ENCODE results near the gene TMEM63A.

Gene TMEM63A

DNA sequence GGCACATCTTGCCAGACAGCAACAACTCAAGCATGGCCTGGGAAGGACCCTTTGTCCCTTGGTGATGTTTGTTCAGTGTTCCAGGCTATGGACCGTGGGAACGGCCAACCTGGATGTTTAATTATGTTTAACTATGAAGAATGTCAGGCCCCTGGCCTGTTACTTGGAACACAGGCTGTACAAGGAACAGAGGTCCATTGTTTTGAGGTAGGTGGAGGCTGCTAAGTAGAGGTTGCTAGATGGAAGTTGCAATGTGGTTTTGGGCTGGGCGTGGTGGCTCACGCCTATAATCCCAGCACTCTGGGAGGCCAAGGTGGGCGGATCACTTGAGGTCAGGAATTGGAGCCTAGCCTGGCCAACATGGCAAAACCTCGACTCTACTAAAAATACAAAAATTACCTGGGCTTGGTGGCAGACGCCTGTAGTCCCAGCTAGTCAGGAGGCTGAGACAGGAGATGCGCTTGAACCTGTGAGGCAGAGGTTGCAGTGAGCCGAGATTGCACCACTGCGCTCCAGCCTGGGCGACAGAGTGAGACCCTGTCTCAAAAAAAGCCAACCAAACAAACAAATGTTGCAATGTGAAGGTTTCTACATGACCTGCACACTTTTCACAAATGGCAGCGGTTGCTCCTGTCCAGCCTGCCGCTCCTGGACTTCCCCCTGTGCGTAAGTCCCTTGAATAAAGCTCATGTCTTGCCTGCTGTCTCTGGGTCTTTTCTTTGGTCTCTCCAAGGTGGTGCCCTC is 9.2 kb upstream of the TMEM63A start:
- Histone ChIP-seq H2AFZ (ENCODE audit: low read depth, low read length, severe bottlenecking) (no peak overlapping the region), H3K4me2 (ENCODE audit: low read depth, low read length, poor library complexity, severe bottlenecking) (no peak overlapping the region), H3K4me3 (ENCODE audit: insufficient read depth, low read length, poor library complexity, severe bottlenecking) (no peak overlapping the region), H3K27ac (ENCODE audit: low read depth, low read length) (no peak overlapping the region), H3K27me3 (ENCODE audit: low read length) (no peaks in the 10 kb centered on the region), H3K36me3 (ENCODE audit: low read length) (no peaks in the 10 kb centered on the region), H3K9me3 (ENCODE audit: insufficient read depth, low read length) (no peaks in the 10 kb centered on the region), H3K9ac (ENCODE audit: low read length) (no peak overlapping the region), H4K20me1 (ENCODE audit: low read depth, low read length) (no peaks in the 10 kb centered on the region), H3F3A (ENCODE audit: insufficient read depth) (no peaks in the 10 kb centered on the region), H3K79me2 (ENCODE audit: insufficient read depth, low read length) (no peaks in the 10 kb centered on the region), H3K9me2 (replicated peaks; ENCODE audit: insufficient read depth, low read length) (no peaks in the 10 kb centered on the region)
- TF ChIP-seq CTCF (IDR thresholded peaks at IDR 0.05; ENCODE audit: insufficient read depth, low read length, poor library complexity, severe bottlenecking) (no peak), EZH2phosphoT487 (conservative IDR thresholded peaks at IDR 0.05; ENCODE audit: low read length) (no peak)

GRCh38 chr1:225890346-225891228 is 8.4 kb upstream of the TMEM63A start:
- H3K4me2 ChIP-seq (ENCODE audit: low read depth, low read length, poor library complexity, severe bottlenecking) = no peak overlapping the region
- H3K9me2 ChIP-seq (replicated peaks; ENCODE audit: insufficient read depth, low read length) = no peaks in the 10 kb centered on the region
- H3K4me3 ChIP-seq (ENCODE audit: insufficient read depth, low read length, poor library complexity, severe bottlenecking) = no peak overlapping the region
- H3K27ac ChIP-seq (ENCODE audit: low read depth, low read length) = no peak overlapping the region
- H3K9ac ChIP-seq (ENCODE audit: low read length) = no peak overlapping the region
- no peaks in the 10 kb centered on the region for H3K36me3 ChIP-seq (ENCODE audit: low read length)
- no peak overlapping the region for H2AFZ ChIP-seq (ENCODE audit: low read depth, low read length, severe bottlenecking)
- H3K27me3 ChIP-seq (ENCODE audit: low read length) = no peaks in the 10 kb centered on the region
- no peaks in the 10 kb centered on the region for H4K20me1 ChIP-seq (ENCODE audit: low read depth, low read length)
- no peaks in the 10 kb centered on the region for H3F3A ChIP-seq (ENCODE audit: insufficient read depth)
- TF ChIP-seq CTCF (IDR thresholded peaks at IDR 0.05; ENCODE audit: insufficient read depth, low read length, poor library complexity, severe bottlenecking) = no peak
- TF ChIP-seq EZH2phosphoT487 (conservative IDR thresholded peaks at IDR 0.05; ENCODE audit: low read length) = no peak
- no peaks in the 10 kb centered on the region for H3K9me3 ChIP-seq (ENCODE audit: insufficient read depth, low read length)
- H3K79me2 ChIP-seq (ENCODE audit: insufficient read depth, low read length) = no peaks in the 10 kb centered on the region

GRCh38 chr1:225889743-225890142 is 7.6 kb upstream of the TMEM63A start:
- Histone ChIP-seq H3K27ac (ENCODE audit: low read depth, low read length) (no peak overlapping the region), H2AFZ (ENCODE audit: low read depth, low read length, severe bottlenecking) (no peak overlapping the region), H3K9me3 (ENCODE audit: insufficient read depth, low read length) (no peaks in the 10 kb centered on the region), H3K79me2 (ENCODE audit: insufficient read depth, low read length) (no peaks in the 10 kb centered on the region), H3K27me3 (ENCODE audit: low read length) (no peaks in the 10 kb centered on the region), H3K36me3 (ENCODE audit: low read length) (no peaks in the 10 kb centered on the region), H3K9ac (ENCODE audit: low read length) (no peak overlapping the region), H4K20me1 (ENCODE audit: low read depth, low read length) (no peaks in the 10 kb centered on the region), H3K9me2 (replicated peaks; ENCODE audit: insufficient read depth, low read length) (no peaks in the 10 kb centered on the region), H3K4me3 (ENCODE audit: insufficient read depth, low read length, poor library complexity, severe bottlenecking) (no peak overlapping the region), H3F3A (ENCODE audit: insufficient read depth) (no peaks in the 10 kb centered on the region), H3K4me2 (ENCODE audit: low read depth, low read length, poor library complexity, severe bottlenecking) (no peak overlapping the region)
- TF ChIP-seq CTCF (IDR thresholded peaks at IDR 0.05; ENCODE audit: insufficient read depth, low read length, poor library complexity, severe bottlenecking) (no peak), EZH2phosphoT487 (conservative IDR thresholded peaks at IDR 0.05; ENCODE audit: low read length) (no peak)

All from SU-DHL-6 (cell line).